Vagina (tissue), 2 donors: ENCODE measurements around the gene CSPG4.

ENCODE experiments used
- POLR2AphosphoS5 ChIP-seq, 2 donors: sonication (generic); formaldehyde crosslinking; IDR thresholded peaks; one replicate each; pipeline ENCODE4 v1.9.0; 2017; ENCODE audit warnings: antibody characterized with exemption in 2 of 2, mild to moderate bottlenecking in 2 of 2, low read depth in 1 of 2; ENCODE audit not compliant: insufficient read depth in 1 of 2
- TF ChIP-seq, protein P1 (sequence below), 3 experiments: fragments of 450-650 bp in 2 of 3; fragments of 200-600 bp in 1 of 3; sonication (generic) in 1 of 3; IDR thresholded peaks; one replicate each; pipeline ENCODE4 v1.5.1; 2017 to 2019; ENCODE audit warnings: antibody characterized with exemption in 3 of 3, mild to moderate bottlenecking in 2 of 3, moderate library complexity in 2 of 3

GRCh38 chr15:75676688-75677464, 35.8 kb downstream of the CSPG4 start:
- TF ChIP-seq, protein P1, sequence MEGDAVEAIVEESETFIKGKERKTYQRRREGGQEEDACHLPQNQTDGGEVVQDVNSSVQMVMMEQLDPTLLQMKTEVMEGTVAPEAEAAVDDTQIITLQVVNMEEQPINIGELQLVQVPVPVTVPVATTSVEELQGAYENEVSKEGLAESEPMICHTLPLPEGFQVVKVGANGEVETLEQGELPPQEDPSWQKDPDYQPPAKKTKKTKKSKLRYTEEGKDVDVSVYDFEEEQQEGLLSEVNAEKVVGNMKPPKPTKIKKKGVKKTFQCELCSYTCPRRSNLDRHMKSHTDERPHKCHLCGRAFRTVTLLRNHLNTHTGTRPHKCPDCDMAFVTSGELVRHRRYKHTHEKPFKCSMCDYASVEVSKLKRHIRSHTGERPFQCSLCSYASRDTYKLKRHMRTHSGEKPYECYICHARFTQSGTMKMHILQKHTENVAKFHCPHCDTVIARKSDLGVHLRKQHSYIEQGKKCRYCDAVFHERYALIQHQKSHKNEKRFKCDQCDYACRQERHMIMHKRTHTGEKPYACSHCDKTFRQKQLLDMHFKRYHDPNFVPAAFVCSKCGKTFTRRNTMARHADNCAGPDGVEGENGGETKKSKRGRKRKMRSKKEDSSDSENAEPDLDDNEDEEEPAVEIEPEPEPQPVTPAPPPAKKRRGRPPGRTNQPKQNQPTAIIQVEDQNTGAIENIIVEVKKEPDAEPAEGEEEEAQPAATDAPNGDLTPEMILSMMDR (IDR thresholded peaks at IDR 0.05), result no peak
- TF ChIP-seq POLR2AphosphoS5 (IDR thresholded peaks at IDR 0.05; ENCODE audit: insufficient read depth in 1 of 2, low read depth in 1 of 2), result no peak
